ENCODE results near the gene GLIPR2.
A peak's percentile ranks its signal among the peaks of the same experiment; 100 is the strongest.

Gene GLIPR2

GRCh38 chr9:36149197-36149596 is 12.7 kb downstream of the GLIPR2 start:
- TF ChIP-seq CTCF (conservative IDR thresholded peaks at IDR 0.05; ENCODE audit: low read depth, low read length), result no peak
- no peak overlapping the region for H3K4me3 ChIP-seq (ENCODE audit: low read depth, low read length)
- DNase-seq (ENCODE audit: low read depth), result peak; percentile 77

GRCh38 chr9:36150574-36151315 is 14.2 kb downstream of the GLIPR2 start:
- no peak for TF ChIP-seq CTCF (conservative IDR thresholded peaks at IDR 0.05; ENCODE audit: low read depth, low read length)
- no peak overlapping the region for H3K4me3 ChIP-seq (ENCODE audit: low read depth, low read length)
- no peak for DNase-seq (ENCODE audit: low read depth)

GRCh38 chr9:36151316-36152210 is 15.0 kb downstream of the GLIPR2 start:
- DNase-seq (ENCODE audit: low read depth), result peak; percentile 68
- no peak overlapping the region for H3K4me3 ChIP-seq (ENCODE audit: low read depth, low read length)

GRCh38 chr9:36152741-36153438 is 16.4 kb downstream of the GLIPR2 start:
- no peak overlapping the region for H3K4me3 ChIP-seq (ENCODE audit: low read depth, low read length)
- no peak for TF ChIP-seq CTCF (conservative IDR thresholded peaks at IDR 0.05; ENCODE audit: low read depth, low read length)
- no peak for DNase-seq (ENCODE audit: low read depth)

More at GRCh38 chr9:36151316-36152210, 15.0 kb downstream of the GLIPR2 start:
- no peak for TF ChIP-seq CTCF (conservative IDR thresholded peaks at IDR 0.05; ENCODE audit: low read depth, low read length)

GRCh38 chr9:36153746-36154145 is 17.2 kb downstream of the GLIPR2 start:
- DNase-seq (ENCODE audit: low read depth), result no peak
- H3K4me3 ChIP-seq (ENCODE audit: low read depth, low read length), result no peak overlapping the region
- TF ChIP-seq CTCF (conservative IDR thresholded peaks at IDR 0.05; ENCODE audit: low read depth, low read length), result no peak

- no peak for TF ChIP-seq CTCF (conservative IDR thresholded peaks at IDR 0.05; ENCODE audit: low read depth, low read length)
- H3K4me3 ChIP-seq (ENCODE audit: low read depth, low read length), result no peak overlapping the region
- DNase-seq (ENCODE audit: low read depth), result peak; percentile 68
Observed at GRCh38 chr9:36154331-36154952, 17.9 kb downstream of the GLIPR2 start.
